ENCODE data around the gene OPRM1. TPM values are rescaled to one million over a fixed set of nuclear protein-coding genes. Genes with fewer than 3 reads are reported as not detected.

Gene OPRM1
- total RNA-seq, 1 experiment from 2014 or later, result not detected

DNA sequence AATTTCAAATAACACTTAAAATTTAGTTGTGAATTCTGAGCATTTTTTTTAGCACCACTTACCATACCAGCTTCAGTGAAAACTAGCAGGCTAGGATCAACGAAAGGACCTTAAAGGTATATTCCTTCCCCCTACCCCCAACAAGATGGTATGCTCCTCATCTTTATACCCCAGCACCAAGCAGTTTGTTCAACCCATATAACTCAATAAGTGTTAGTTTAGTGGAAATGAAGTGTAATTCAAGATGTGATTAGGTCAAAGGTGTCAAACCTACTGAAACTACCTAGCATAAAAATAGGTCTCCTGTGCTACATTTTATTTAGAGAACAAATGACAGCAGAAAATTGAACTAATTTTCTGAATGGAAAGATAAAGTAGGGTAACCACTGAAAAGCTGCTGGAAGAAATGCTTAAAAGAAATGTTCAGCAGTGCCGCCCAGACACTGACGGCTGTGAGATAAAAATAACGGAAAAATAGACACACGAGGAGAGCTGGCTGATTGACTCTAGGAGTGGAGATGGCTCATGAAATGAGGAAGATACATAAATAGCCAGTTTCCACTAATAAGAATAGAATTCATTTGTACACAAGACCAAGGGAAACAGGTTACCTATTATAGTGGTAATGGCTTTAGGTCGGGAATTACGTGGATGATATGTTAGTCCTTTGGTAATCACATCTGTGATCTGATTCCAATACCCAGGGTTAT, 222.8 kb downstream of the OPRM1 start (continued):
- TF ChIP-seq YY1 (IDR thresholded peaks at IDR 0.05; ENCODE audit: extremely low read depth, insufficient replicate concordance, low read depth, low read length) (no peak), POLR2AphosphoS5 (IDR thresholded peaks at IDR 0.05; ENCODE audit: low read depth, low read length) (no peak)
- TF ChIP-seq, protein P1, sequence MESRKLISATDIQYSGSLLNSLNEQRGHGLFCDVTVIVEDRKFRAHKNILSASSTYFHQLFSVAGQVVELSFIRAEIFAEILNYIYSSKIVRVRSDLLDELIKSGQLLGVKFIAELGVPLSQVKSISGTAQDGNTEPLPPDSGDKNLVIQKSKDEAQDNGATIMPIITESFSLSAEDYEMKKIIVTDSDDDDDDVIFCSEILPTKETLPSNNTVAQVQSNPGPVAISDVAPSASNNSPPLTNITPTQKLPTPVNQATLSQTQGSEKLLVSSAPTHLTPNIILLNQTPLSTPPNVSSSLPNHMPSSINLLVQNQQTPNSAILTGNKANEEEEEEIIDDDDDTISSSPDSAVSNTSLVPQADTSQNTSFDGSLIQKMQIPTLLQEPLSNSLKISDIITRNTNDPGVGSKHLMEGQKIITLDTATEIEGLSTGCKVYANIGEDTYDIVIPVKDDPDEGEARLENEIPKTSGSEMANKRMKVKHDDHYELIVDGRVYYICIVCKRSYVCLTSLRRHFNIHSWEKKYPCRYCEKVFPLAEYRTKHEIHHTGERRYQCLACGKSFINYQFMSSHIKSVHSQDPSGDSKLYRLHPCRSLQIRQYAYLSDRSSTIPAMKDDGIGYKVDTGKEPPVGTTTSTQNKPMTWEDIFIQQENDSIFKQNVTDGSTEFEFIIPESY (IDR thresholded peaks at IDR 0.05; ENCODE audit: extremely low read depth, insufficient replicate concordance, low read length), result no peak

DNA sequence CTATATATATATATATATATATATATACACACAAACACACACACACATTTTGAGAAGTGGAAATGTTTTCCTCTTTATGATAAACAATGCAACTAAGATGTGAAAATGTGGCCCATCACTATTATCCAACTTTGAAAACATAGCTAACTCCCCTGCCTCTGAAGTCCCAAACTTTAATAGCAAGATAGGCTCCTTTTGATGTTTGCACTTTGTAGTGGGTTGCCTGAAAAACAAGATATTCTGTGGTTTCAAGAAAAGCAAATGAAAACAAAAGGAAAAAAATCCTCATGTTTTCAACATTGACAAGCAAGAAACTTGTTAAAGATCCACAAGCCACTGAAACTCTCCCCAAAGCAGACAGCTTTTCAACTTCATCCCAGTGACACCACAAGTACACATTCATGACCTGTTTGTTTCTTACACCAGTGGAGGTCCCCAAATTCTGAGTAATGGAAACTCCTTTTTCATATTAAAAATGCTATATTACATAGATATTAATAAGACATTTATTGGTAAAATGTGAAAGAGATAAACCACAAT, 227.6 kb downstream of the OPRM1 start:
- POLR2A ChIA-PET, result no interaction called here
- CTCF ChIA-PET, result interaction anchor here (0.9 kb wide), 1 partner anchor 10 kb away, joined by 4 read pairs; no protein-coding TSS in a partner anchor

More for the DNA sequence above, 227.6 kb downstream of the OPRM1 start:
- RAD21 ChIA-PET (ENCODE audit: low non-redundant PET in 1 of 2, low total read pairs in 2 of 2, uncharacterized antibody in 2 of 2, unreplicated experiment in 2 of 2), result no interaction called here
- H3K36me3 ChIP-seq (ENCODE audit: control insufficient read depth in 1 of 2, insufficient read depth in 2 of 2, low read length in 2 of 2), result no peaks in the 10 kb centered on the region
- no peaks in the 10 kb centered on the region for H3K9me2 ChIP-seq (ENCODE audit: insufficient read depth)
- no peaks in the 10 kb centered on the region for H4K20me1 ChIP-seq (ENCODE audit: insufficient read depth)
- H3K4me1 ChIP-seq (ENCODE audit: control insufficient read depth in 1 of 2, insufficient read depth in 2 of 2, low read length in 2 of 2), result no peaks in the 10 kb centered on the region
- no peak overlapping the region for H3K4me2 ChIP-seq (ENCODE audit: low read length)
- intact Hi-C loops (cut with micrococcal nuclease), result no loop called here
- no peak overlapping the region for H3K4me3 ChIP-seq (replicated peaks in 1 of 2; ENCODE audit: low read depth in 1 of 2, low read length in 2 of 2)
- no peaks in the 10 kb centered on the region for H3K79me2 ChIP-seq (ENCODE audit: insufficient read depth, low read length)
- H3K9ac ChIP-seq (ENCODE audit: low read length), result no peak overlapping the region
- H2AFZ ChIP-seq (ENCODE audit: low read depth, low read length, poor library complexity, severe bottlenecking), result no peak overlapping the region
- DNase-seq (ENCODE audit: low read depth, low spot score) (no peak), ATAC-seq (no peak)
- BruUV-seq (replicated peaks), result no TSS peak
- no peak overlapping the region for H3K27ac ChIP-seq (ENCODE audit: low read depth, low read length)
- no peaks in the 10 kb centered on the region for H3K9me3 ChIP-seq (ENCODE audit: control insufficient read depth in 1 of 2, insufficient read depth in 1 of 2, low read depth in 1 of 2, low read length in 2 of 2)
- TF ChIP-seq TCF7L2 (IDR thresholded peaks at IDR 0.05; ENCODE audit: borderline replicate concordance, extremely low read depth, insufficient read depth, insufficient read length), result no peak
- TF ChIP-seq CBX3 (IDR thresholded peaks at IDR 0.05; ENCODE audit: low read depth), result no peak
- TF ChIP-seq ZNF274 (IDR thresholded peaks at IDR 0.05; ENCODE audit: low read depth, low read length), result no peak
- TF ChIP-seq EZH2phosphoT487 (IDR thresholded peaks at IDR 0.05; ENCODE audit: borderline replicate concordance), result no peak
- TF ChIP-seq, protein P2, sequence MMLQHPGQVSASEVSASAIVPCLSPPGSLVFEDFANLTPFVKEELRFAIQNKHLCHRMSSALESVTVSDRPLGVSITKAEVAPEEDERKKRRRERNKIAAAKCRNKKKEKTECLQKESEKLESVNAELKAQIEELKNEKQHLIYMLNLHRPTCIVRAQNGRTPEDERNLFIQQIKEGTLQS (IDR thresholded peaks at IDR 0.05), result no peak
- TF ChIP-seq YY1 (IDR thresholded peaks at IDR 0.05; ENCODE audit: extremely low read depth, insufficient replicate concordance, low read depth, low read length), result no peak
- TF ChIP-seq SRF (IDR thresholded peaks at IDR 0.05; ENCODE audit: low read depth), result no peak
- no peak for TF ChIP-seq CEBPB (IDR thresholded peaks at IDR 0.05; ENCODE audit: low read depth)
- TF ChIP-seq, protein P3, sequence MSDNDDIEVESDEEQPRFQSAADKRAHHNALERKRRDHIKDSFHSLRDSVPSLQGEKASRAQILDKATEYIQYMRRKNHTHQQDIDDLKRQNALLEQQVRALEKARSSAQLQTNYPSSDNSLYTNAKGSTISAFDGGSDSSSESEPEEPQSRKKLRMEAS (IDR thresholded peaks at IDR 0.05), result no peak
- no peak for TF ChIP-seq REST (IDR thresholded peaks at IDR 0.05; ENCODE audit: low read depth)
- no peaks in the 10 kb centered on the region for H3K27me3 ChIP-seq (ENCODE audit: insufficient read depth, low read length)
